Inflammatory macrophage treated with lipopolysaccharide for 1 hour (primary cell): ENCODE results near the gene CADM1.
A peak's percentile ranks its signal among the peaks of the same experiment; 100 is the strongest.

Experiments used
- DNase-seq, 2 donors: peaks; one replicate each; pipeline ENCODE4 v3.0.0-alpha.2; 2020 to 2022

The CADM1 gene

DNA sequence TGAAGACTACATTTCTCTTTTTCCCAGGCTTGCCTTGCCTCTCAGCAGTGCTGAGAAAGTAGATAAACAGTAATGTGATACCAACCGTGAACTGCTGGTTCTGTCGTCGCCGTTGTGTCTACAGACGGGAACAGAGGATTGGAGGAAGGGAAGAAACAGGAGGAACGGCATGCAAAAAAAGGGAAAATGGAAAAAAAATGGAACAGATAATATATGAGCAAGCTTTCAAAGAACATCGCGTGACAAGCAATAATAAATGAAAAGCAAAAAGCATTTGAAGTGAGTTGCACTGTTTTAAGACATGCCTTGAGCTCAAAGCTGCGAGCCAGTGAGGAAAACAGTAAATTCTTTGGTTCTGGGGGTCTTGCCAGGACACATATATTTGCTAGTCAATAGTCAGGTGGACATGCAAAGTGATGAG lies 305.9 kb downstream of the CADM1 start:
- DNase-seq: no peak

DNA sequence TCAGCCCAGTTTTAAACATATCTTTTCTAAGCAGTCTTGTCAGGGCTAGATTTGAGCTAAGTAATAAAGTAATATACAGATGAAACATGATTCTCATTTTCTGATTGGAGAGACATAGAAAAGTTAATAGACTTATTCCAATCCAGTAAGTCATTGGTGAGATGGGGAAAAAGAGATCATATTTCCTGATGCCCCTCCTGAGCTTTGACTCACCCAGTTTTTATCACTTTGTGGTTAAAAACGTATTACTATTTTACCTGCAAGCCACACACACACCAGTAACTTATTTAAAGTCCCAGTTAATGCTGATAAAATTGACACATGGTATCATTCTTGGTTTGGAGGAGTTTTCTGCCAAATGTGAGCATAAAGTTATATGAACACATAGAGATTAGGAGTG lies 306.8 kb downstream of the CADM1 start:
- DNase-seq: no peak

DNA sequence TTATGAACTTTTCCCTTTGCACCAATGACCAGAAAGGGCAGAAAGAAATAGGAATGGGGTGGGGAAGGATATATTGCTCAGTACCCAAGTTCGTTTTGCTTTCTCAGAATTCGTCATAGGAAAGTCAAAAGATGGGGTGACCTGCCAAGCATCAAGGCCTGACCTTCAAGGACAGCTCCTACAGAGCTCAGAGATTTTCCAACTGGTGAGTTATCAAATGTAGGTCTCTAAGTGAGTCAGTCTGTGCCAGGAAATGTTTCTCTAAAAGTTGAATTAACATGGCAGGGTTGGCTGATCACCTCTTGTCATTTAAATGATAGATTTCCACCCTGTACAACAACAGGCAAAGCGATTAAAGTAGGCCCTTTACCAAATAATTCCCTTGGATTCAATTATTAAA lies 307.2 kb downstream of the CADM1 start:
- no peak for DNase-seq

DNA sequence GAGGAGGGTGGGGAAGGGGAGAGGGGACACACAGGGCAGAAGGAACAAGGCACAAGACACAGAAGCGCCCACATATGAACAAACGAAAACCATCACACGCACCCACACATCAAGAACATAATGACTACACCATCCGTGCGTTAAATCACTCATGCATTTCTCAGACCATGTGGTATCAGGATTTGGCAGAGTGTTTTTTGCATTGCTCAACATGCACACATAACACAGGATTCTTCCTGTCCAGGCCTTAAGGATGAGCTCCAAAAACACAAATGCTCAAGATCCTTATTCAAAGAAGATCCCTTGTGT lies 309.5 kb downstream of the CADM1 start:
- no peak for DNase-seq

DNA sequence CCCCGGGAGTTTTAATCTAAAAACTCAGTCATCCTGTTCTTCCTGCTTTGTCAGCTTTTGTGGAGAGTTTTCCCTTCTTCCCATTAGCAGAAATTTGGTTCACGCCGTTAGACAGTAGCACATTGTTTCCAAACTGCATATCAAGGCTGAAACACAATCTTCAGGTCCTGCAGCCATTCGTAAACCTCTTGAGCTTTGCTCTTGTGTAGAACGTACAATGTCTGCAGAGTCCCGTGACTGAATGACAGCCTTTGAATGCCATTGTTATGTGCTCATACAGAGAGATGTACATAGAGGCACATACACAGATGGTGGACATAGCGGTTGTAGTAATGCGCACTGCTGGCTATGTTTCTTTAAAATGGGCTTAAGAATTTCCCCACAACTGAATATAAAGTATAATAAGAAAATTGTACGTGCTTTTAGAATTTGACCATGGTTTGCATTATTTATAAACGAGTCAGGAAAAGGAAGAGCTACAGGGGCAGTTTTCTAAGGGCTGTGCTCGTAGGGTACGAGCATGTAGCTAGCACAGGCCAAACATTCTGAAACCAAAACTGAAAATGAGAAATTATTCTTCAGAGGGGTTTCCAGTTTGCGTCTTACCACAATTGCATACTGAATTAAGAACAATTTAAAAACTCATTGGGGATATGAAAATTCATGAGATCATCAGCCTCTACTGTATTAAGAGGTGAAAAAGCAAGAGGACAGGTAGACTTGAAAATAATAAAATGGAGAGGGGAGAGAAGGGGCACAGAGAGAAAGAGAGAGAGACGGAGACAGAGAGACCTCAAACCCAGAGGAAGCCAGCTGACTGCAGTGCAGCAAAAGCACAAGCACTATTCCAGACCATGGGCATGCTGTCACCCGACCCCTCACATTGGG lies 310.1 kb downstream of the CADM1 start:
- no peak for DNase-seq

DNA sequence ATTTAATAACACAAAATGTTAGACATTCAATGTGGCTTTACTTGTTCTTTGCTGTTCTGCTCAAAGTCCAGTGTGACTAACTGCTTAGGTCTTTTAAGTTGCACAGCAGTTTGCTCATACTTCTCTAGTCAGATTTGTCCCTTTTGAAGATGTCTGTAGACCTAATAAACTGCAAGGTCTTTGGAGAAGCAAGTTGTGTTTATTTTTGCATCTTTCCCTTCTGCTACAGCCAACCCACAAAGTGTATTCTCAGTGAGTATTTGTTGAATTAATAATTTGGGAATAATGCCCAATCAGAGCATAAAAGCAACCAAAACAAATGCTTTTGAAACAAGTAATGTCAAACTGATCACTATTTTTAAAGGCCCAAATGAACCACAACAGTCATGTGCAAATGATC lies 312.5 kb downstream of the CADM1 start:
- DNase-seq: no peak

DNA sequence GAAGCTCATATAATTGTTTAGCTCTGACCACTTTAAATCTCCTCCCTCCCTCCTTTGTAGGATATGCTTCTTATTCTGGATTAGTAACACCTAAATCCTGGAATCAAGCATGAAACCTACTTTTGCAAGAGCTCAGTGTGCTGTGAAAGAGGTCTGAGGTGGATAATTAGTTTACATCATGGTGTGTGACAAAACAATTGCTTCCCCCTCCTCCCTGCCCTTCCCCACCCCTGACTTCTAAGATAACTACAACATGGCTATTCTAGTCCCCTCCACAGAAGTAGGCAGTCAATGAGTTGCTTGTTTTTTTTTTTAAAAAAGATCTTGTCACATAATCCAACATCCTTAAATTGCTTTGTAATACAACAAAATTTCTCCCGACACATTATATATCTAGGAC lies 314.0 kb downstream of the CADM1 start:
- no peak for DNase-seq

DNA sequence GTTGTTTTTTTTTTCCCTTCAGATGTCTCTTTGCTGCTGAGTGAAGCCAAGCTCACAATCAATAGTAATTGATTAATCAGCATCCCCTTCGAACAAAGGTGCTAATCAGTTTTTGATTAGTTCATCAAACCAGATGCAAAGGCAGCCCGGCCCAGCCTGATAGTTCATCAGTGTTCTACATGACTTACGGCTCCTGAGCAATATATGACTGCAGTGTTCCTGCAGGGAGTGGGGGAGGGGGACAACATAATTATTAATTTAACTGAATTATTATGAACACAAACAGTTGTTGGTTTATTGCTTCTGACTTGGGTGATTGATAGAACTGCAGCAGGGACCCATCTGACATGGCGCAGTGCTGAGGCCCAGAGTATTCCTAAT lies 315.3 kb downstream of the CADM1 start:
- no peak for DNase-seq

DNA sequence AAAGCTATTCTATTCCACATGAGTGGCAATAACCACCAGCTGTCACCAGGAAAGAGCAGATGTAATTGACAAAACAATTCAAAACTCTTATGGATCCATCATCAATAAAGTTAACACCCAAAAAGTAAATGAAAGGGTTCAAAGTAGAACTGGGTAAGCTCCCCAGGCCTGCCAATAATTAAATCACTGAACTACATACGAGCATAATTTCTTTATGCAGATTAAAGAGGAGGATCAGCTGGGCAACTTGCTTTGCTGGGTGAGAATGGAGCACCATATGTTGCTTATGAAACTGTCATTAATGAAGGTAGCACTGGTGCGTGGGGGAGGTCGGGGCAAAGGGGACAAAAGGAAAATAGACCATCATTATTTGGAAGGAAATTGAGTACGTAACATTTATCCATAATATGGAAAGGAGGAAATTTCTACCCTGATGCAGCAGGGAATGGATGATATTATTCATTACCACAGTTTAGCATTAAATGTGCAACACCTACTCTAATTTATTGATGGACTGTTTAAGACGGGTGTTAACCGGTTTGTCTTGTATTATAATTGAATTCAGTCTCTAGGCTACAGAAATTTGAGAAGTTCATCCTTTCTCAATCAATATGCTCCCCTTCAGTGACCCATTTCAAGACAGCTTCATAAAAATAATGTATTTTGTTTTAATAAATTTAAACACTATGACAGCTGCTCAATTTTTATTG lies 315.9 kb downstream of the CADM1 start:
- DNase-seq: no peak

DNA sequence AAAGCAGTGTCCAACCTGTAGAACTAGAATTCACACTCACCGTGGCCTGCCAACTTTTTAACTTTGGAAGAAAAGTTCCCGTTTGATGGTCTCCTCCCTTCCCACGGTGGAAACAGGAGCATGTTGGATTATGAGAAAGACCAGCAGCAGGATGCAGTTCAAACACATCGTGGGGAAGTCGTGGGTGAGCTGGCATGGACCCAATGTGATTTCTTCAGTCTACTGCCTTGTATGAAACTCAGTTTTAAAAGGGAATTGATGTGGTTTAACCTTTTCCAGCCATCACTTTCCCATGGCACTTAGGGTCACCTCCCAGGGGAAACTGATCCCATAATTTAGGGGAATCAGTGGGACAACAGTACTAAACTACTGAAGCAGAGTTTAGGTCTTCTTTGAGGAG lies 318.3 kb downstream of the CADM1 start:
- DNase-seq: no peak

DNA sequence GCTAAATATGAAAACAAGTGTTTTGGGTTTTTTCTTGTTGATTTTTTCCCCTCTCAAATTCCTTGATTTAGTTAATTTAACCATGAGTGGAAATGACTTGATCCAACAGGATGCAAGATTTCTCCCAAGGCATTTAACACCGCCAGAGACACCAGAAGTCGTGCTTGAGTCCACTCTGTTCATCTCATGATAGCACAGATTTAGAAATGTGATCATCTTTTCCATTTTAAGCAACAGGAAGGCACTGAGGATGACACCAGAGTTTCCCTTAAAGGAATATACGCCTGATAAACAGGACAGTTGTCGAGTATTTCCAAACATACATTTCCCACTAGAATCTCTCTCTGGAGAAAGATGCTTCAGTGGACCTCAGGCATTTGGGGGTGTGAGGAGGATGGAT lies 318.7 kb downstream of the CADM1 start:
- DNase-seq: no peak

DNA sequence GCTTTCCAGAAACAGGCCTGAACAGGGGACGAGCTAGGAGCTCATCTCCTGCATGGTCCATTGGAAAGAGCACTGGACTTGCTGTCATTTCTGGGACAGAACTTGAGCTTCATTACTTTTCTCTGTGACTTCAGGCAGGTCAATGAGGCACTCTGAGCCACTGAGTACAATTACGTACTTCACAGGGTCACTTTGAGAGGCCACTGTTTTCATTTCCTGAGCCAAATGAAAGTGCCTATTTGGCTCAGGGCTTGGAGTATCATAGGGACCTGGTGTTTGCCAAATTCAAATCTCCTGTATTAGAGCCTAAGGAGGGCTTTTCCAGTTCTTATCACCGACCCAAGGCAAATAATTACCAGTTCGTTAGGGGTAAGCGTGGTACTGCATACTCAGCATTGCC lies 319.3 kb downstream of the CADM1 start:
- DNase-seq: no peak

DNA sequence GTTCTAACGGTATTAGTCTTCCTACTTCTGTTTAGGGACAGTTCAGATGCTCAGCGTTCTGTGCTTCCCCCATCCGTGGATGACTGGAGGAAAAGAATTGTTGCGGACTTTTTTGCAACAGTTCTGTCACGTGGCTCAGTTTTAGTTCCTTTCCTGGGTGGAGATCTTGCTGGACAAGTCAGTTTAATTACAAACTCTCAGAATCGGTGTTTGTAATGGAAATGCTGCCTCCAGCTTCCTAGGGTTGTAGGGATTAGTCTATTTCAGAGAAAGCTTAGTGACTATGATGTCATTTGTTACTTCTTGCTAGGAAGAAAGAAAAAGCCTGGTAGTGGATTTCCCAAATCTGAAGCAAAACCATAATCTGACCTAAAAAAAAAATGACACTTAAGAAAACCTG lies 320.4 kb downstream of the CADM1 start:
- DNase-seq: no peak

DNA sequence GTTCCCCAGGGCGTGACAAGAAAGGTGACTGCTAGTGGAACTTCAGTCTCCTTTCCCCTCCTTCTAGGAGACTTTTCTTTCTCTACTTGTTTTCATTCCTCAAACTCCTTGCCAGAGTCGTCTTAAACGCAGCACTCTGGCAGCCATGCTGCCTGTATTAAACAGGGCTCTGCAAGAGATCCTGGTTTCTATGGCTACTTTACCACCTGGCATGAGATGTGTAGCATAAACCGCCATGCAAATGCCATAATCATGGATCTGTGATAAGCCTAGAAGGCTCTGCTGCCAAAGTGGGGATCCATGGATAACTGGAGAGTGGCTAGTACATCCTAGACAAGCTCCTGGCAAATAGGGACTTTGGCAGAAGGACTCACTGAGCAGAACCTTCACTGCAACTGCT lies 321.1 kb downstream of the CADM1 start:
- DNase-seq: no peak

DNA sequence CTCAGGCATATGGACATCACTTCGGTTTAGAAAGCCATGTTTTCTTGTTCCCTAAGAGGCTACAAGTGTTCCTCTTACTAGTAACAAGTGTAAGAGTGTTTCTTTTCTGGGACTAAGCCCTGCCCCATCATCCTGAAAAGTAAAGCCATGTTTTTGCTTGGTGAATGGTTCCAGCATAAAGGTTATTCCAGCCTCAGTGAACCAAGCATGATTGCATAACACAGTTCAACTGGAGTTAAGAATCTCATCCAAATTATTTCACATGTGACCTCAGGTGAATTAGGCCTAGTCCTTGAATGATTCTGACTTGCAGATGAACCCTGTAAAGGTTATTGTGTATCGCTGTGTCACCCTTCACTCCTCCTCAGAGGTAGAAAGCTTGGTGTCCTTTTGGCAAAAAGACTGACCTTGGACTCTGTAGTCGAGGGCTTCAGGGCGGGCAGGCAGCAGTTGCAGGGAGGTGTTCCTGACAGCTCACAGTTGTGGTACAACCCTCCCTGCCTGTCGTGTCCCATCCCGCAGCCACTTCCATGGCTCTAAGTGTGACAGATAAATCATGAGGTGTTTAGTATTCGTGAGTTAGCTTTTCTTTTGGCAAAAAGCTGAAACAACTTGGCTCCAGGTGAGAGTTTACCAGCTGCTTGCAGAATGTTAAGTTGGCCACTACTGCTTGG lies 321.8 kb downstream of the CADM1 start:
- DNase-seq: no peak

DNA sequence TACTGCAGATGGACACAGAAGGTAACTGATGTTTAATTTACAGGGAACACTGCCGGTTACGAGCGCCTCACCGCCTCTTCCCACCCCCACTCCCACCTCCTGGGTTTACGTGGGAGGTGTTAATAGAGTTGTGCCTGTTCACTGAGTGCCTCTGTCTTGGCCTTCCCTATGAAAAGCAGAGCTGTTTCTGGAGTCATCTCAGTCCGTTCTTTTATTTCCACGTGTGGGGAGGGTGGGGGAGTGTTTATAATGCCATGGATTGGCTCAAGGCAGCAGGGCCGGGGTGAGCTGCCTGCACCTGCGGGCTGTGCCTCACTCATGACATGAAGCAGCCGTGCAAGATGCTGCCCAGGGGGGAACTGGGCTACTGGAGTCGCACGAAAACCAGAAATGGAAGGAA lies 322.7 kb downstream of the CADM1 start:
- DNase-seq: no peak

DNA sequence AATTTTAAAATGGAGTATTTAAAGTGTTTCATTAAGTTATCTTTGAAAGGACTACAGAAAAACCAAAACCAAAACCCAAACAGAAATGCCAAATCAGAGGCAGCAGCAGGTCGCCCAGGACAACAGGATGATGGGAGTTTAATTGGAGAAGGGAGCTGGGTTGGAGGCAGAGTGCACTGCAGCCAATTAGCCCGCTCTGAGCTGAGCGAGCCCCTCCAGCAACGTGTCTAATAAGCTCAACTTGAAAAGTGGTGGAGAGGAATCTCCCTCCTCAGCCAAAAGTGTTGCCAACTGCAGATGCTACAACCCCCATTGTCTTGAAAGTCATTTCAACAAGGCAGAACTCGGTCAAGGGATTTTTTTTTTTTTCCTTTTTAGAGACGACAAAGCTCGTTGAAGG lies 323.9 kb downstream of the CADM1 start:
- DNase-seq: no peak

DNA sequence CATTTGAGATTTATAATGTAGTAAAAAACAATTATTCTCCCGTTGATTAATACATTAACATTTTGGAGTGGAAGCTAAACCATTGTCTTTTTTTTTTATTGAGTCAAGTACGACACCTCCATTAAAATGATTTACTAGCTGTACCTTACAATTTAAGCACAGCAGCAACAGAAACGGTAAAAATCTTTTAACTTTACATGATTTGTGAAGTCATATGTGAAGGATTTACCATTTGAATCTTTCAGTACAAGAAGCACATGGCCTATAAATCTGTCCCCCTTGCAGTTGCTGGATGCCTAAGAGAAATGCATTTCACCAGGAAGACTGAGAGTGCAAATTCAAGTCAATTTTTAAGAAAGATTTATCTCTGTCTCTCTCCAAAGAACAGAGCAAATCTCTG lies 324.6 kb downstream of the CADM1 start:
- DNase-seq: no peak

DNA sequence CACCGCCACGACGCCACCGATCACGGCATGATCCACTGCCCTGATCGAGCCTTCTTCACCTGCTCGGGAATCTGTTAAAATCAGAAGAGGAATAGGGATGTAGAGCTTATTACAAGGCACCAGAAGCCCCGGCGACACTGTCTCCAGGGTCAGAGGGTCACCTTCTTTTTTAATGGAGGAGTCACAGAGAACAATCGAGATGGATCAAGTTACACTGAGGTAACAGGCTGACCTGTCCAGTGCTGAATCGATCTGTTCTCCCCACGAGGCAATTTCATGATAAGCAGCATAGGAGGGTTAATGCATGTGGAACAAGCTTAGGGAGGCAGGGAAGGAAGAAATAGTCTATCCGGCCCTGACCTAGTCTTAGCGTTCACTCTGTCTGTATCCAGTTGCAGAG lies 325.5 kb downstream of the CADM1 start:
- DNase-seq: no peak

DNA sequence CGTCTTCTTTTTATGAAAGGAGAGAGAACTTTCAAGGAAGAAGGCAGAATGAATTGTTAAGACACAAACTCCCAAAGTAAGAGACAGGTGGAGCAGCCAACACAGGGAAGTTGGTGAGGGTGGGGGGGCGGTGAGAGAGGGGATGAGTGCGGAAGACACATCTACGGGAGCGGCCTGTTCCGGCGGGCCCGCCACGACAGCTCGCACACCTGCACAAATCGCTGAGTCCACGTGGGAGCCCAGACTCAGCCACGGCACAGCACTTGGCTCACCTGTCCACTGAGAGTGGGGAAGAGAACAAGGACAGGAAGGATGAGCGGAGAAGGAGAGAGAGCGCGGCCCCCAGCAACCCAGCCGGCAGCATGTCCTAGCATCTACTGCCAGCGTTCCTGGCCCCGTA lies 331.1 kb downstream of the CADM1 start:
- DNase-seq: no peak

DNA sequence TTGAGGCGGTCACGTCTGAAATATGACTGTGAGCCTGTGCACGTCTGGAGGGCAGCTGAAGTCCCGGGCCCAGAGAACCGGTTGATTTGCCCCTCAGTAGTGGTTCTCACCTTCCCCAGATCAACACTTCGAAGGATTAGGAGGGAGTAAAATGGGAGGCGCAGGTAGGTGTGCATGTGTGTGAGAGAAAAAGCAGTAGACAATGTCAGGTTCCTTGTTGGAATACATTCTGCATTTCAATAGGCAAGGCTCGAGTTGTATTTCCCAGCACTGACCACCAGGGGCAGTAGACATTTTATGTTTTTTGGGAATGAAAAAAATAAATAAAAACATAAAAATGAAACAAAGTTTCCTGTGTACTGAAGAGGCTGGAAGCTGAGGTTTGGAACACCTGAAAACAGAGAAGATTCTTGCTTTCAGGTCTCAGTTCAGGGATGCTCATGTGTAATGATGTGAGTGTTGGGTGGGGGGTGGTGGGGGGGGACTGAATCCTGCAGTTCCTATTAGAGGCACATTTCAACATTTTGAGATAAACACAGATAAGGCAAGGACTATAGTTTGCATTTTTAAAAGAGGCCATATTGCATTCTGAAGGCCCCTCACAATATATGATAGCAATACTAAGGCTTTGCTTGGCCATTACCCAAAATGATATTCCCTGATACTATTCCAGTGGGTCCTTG lies 333.9 kb downstream of the CADM1 start:
- peak in 1 of 2 donors; percentile 51 for DNase-seq

DNA sequence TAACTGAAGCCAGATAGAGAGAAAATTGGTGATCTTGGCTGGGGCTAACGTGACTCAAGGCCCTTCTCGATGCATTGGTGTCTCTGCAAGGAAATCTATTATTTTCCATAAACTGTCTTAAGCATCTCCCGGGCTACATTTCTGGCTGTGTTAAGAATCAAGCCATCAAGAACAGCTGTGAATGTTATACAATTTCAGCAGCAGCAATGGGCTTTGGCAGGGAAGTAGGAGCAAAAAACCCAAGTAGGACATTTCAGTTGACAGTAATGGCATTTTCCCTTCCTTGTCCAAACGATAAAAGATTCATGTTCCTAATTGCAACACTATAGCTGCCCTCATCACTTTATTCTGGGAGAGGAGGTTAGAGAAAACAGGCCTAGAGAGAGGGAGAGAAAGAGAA lies 335.0 kb downstream of the CADM1 start:
- DNase-seq: no peak

DNA sequence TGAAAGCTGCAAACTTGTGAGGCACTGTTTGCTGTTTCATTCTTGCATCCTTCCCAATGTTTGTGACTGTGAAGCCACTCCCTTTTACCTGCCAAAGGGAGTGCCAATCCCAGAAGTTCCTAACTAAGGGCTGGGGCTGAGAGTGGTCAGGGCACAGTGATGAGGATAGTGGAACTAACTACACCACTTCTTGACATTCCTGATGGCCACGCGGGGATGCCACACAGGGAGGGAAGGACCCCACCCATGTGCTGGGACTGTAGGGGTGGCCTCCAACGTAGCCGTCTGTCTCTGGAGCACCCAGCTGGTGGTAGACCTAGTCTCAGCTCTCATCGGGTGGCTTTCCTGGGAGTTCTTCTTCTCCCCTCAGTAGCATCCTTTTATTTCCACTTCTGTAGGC lies 335.5 kb downstream of the CADM1 start:
- DNase-seq: no peak

DNA sequence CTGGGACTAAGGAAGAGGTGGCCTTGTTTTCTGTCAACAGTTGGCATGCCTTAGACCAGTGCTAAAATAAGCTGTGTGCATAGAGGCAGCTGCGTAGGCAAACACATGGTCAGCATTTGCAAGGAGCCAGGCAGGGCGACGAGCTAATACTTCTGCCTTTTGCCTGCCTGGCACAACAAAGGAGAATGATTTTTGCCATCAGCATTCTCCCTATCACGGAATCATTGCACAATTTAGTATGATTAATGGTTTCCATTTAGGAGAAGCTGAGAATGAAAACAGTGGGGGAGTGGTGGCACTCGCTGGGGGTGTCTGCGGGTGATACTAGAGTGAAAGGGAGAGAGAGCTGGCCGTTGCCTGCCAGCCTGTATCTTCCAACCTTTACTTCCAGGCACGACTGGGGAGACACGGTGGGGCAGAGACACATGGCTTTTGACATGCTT lies 336.0 kb downstream of the CADM1 start:
- no peak for DNase-seq
